GM12864 (cell line): ENCODE results near the gene CELA2A.
"Not testable (repeated sequence)": the region's sequence is repeated elsewhere in the genome, so short reads cannot be mapped to it uniquely, and the experiment has no call there.

Experiments
- DNase-seq: peaks from one replicate; pipeline ENCODE4 v3.0.0-alpha.2; 2011; ENCODE audit warnings: low read depth
- H3K4me3 ChIP-seq: 2 replicates; pipeline ENCODE4 v1.5.1; 2011; ENCODE audit warnings: mild to moderate bottlenecking, low read depth, low read length, control low read depth
- CTCF ChIP-seq: IDR thresholded peaks from 2 replicates; pipeline ENCODE4 v1.5.1; 2011; ENCODE audit warnings: low read depth, mild to moderate bottlenecking, moderate library complexity, low read length, control low read depth, inconsistent platforms; ENCODE audit errors: missing control alignments

The CELA2A gene

GRCh38 chr1:15430787-15431570, 25.6 kb upstream of the CELA2A start:
- H3K4me3 ChIP-seq: no peak overlapping the region
- no peak for DNase-seq
- TF ChIP-seq CTCF: peak; percentile 99

- no peak for DNase-seq
- no peak overlapping the region for H3K4me3 ChIP-seq
- TF ChIP-seq CTCF: no peak
Measured at GRCh38 chr1:15431571-15431948, 25.0 kb upstream of the CELA2A start.

GRCh38 chr1:15432324-15432723, 24.2 kb upstream of the CELA2A start:
- no peak overlapping the region for H3K4me3 ChIP-seq
- TF ChIP-seq CTCF: no peak
- no peak for DNase-seq

- no peak for DNase-seq
- no peak for TF ChIP-seq CTCF
- H3K4me3 ChIP-seq: no peak overlapping the region
Measured at GRCh38 chr1:15433471-15433870, 23.1 kb upstream of the CELA2A start.

GRCh38 chr1:15434739-15435138, 21.8 kb upstream of the CELA2A start:
- H3K4me3 ChIP-seq, DNase-seq: not testable (repeated sequence)

GRCh38 chr1:15435239-15436077, 21.1 kb upstream of the CELA2A start:
- no peak for DNase-seq
- TF ChIP-seq CTCF: no peak
- no peak overlapping the region for H3K4me3 ChIP-seq

- no peak for DNase-seq
- H3K4me3 ChIP-seq: no peak overlapping the region
- TF ChIP-seq CTCF: no peak
Measured at GRCh38 chr1:15436881-15437442, 19.6 kb upstream of the CELA2A start.
